NCI-H345 (cell line): ENCODE measurements around the gene CLHC1.
"Not testable (repeated sequence)": the region's sequence is repeated elsewhere in the genome, so short reads cannot be mapped to it uniquely, and the experiment has no call there.

ENCODE experiments used
- DNase-seq: peaks from one replicate; lab custom pipeline; 2025; lab: John Stamatoyannopoulos, UW

CLHC1 gene

DNA sequence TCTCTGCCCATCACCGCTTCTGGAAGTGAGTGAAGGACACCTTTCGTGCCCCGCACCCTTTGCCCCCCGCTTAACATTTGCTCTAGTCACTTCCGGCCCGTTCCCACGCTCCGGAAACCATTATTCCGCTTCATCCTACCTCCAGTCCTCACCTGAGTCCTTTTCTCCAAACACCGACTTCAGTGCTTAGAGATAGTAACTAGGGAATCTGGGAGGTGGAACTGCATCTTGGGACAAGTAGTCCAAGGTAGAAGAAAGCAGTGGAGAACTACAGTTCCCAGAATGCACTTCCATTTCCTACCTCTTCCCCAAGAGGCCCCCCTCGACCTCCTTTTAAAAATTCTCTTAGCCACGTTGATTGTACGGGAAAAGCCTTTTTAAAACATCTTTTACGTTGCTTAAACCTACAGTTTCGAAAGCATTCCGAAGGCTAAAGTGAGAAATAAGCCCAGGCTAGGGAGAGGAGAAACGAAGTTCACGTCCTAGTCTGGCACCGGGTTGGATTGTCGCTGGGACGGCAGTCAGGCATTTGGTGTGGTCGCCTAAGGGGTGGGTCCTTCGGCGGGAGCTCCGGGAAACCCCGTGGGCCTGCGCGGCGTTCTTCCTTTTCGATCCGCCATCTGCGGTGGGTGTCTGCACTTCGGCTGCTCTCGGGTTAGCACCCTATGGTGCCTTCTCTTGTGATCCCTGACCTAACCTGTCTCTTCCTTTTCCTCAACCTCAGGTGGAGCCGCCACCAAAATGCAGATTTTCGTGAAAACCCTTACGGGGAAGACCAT lies at the start of gene CLHC1, which contains the start of gene RPS27A:
TSS of gene CLHC1 (minus strand) at position 210 of the 779 bp plus-strand sequence. CDS start 9,882 bp downstream, outside the sequence.
TSS of gene RPS27A (plus strand) at position 605 of the 779 bp plus-strand sequence. CDS start at position 742, 137 bp downstream.
- peak; percentile 97 for DNase-seq

DNA sequence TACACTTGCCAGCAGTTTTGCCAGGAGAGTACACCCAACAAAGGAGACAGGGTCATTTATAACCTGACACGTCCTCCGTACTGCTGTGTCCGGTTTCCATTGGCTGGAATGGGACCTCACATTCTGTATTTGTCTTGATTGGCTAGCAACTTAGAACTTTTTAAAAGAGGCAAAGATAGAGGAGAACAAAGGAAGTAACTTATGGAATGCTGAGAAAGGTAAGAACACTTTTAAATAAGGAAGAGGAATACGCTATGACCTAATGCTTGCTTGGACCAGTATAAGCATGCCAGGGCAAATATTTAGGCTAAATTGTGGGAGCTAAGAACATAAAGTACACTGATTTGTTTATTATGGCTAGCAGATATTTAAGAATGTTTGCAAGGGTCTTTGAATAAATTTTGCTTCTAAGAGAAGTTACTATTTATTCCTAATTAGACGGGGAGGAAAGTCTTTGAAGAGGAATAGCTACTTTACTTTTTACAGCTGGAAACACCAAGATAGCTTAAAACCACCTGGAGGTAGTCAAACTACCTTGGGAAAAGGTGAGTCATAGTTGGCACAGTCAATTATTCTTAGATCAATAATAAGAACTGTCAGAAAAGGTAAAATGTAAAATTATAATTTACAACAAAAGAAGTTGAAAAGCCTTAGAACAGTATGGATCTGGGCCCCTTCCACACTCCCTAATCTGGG lies 48.9 kb upstream of the CLHC1 start:
- not testable (repeated sequence) for DNase-seq

DNA sequence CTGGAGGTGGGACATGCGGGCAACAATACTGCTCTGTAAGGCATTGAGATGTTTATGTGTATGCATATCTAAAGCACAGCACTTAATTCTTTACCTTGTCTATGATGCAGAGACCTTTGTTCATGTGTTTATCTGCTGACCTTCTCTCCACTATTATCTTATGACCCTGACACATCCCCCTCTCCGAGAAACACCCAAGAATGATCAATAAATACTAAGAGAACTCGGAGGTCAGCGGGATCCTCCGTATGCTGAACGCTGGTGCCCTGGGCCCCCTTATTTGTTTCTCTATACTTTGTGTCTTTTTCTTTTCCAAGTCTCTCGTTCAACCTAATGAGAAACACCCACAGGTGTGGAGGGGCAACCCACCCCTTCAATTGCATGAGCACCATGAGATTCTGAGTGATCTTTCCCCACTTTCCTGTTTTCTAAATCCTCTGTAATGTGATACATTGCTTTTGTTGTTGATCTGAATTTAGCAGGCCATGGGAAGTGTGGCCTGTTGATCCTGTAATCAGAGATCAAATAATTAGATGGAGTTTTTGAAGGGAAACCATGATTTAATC lies 47.8 kb upstream of the CLHC1 start:
- not testable (repeated sequence) for DNase-seq

DNA sequence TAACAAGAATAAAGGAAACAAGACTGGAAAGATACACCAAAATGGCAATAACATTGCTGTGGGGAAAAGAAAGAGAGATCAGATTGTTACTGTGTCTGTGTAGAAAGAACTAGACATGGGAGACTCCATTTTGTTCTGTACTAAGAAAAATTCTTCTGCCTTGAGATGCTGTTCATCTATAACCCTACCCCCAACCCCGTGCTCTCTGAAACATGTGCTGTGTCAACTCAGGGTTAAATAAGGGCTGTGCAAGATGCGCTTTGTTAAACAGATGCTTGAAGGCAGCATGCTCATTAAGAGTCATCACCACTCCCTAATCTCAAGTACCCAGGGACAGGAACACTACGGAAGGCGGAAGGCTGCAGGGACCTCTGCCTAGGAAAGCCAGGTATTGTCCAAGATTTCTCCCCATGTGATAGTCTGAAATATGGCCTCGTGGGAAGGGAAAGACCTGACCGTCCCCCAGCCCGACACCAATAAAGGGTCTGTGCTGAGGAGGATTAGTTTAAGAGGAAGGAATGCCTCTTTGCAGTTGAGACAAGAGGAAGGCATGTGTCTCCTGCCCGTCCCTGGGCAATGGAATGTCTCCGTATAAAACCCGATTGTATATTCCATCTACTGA lies 47.2 kb upstream of the CLHC1 start:
- not testable (repeated sequence) for DNase-seq

DNA sequence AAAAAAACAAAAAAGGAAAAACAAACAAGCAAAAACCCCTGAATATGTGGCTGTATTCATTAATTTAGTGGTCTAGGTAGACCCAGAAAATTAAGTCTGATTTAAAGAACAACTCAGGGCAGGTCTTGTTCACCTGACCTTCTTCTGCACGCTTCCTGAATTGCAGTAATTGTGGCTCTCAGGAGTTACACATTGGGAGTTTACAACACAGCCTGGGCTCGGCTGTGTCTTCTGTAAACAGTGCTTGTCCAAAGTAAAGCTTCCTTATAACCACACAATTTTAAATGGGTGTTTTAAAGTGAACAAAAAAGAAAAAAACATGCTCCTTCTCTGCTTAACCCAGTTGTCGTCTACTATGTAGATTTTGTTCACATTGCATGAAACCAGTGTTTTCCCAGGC lies 45.2 kb upstream of the CLHC1 start:
- DNase-seq = no peak

DNA sequence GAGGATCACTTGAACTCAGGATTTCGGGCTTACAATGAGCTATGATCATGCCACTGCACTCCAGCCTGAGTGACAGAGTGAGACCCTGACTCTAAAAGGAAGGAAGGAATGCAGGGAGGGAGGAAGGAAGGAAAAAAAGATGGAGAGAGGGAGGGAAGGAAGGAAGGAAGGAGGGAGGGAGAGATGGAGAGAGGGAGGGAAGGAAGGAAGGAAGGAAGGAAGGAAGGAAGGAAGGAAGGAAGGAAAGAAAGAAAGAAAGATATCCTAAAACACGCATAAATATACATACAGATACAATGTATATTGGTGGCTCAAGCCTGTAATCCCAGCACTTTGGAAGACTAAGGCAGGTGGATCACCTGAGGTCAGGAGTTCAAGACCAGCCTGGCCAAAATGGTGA lies 42.3 kb upstream of the CLHC1 start:
- not testable (repeated sequence) for DNase-seq

DNA sequence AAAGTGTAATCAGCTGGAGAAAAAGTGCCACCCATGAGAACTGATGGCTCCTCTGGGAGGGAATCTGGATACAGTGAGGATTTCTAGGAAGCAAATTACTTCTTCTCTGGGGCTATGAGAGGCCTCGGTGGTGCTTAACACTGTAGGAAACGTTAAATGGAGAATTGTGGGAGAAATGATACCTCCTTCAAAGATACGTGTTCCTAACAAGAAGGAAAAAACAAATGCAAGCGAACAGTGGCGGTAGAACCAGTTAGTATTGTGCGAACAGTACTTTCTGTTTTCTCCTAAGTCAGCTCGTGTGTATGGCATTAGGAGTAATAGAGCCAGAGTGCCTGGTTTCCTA lies 37.5 kb upstream of the CLHC1 start:
- no peak for DNase-seq

DNA sequence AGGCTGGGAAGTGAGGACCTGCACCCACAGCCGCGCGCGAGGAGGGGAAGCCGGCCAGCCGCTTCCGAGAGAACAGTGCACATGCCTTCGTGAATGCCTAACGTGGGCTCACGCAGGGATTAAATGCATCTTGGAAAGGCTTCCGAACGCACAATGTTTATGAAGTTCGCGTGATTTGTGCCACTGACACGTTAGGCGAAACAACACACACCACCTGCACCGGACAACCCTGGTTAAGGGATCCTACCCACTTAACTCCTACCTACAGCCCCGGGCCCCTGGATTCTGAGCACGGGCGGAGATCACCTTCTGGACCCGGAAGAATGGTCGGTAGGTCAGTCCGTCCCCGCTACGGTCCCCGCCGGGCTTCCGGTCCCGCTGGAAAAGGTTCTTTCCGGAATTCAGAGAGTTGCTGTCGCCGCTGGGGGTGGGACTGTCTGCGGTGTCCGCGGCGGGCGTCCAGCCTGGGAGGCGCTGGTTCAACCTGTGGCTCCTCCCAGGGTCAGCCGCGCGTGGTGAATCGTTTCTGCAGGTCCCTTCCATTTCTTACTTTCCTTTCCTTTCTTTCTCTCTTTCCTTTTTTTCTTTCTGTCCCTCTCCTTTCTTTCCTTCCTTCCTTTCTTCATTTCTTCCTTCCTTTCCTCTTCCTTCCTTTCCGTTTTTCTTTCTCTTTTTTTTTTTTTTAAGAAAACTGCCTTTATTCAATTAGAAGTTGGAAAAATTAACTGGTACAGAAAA lies 37.0 kb upstream of the CLHC1 start, which contains the start of gene MTIF2:
TSS of gene MTIF2 (minus strand) at position 325 of the 738 bp plus-strand sequence. CDS start 5,373 bp downstream, outside the sequence.
- DNase-seq = peak; percentile 94

DNA sequence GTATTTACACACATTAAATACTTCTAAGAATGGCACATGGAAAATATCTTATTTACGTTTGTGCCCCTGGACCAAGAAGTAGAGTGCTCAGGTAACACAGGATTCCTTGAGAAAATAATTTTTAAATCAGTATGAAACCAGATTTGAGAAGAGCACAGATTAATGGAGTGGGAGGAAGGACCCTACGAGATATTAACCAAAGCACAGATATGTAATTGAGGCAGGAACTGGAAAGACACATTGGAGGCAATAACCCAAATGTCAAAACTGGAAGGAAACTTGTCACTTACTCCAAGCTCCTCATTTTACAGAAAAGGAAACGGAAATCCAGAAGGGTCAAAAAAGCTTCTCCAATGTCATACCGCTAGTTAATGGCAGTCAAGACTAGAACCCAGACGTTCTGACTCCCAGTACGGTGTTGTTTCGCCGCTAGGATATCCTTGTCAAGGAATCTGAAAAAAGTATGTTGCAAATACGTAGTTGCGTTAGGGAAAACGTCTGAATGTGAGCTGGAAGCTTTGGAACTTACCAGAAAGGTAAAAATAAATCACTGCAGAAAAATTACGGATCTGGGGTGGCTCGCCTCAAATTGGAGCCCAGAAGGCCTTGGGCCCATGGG lies 36.3 kb upstream of the CLHC1 start:
- DNase-seq = peak; percentile 35

DNA sequence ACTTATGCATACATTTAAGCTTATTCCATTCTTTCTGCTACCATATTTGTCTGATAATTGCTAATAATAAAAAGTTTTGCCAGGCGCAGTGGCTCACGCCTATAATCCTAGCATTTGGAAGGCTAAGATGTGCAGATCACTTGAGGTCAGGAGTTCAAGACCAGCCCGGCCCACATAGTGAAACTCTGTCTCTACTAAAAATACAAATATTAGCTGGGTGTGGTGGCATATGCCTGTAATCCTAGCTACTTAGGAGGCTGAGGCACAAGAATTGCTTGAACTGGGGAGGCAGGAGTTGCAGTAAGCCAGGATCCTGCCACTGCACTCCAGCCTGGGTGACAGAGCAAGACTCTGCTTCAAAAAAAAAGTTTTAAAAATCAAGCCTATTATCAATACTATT lies 27.5 kb upstream of the CLHC1 start:
- not testable (repeated sequence) for DNase-seq

DNA sequence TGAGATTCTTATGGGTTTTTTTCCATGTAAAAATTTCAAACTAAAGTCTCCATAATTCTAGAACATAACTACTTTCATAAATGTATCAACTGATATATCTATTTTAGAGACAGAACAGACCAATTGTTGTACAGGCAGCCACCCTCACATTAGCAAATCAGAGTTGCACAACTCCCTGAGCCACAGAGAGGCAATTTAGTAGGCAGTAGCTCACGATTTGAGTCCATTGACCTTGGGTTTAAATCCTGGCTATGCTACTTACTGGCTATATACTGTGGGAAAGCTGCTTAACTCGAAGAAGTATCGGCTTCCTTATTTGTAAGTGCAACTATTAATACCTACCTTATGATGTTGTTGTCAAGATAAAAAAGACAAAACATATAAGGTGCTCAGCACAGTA lies 20.7 kb upstream of the CLHC1 start:
- DNase-seq = no peak

DNA sequence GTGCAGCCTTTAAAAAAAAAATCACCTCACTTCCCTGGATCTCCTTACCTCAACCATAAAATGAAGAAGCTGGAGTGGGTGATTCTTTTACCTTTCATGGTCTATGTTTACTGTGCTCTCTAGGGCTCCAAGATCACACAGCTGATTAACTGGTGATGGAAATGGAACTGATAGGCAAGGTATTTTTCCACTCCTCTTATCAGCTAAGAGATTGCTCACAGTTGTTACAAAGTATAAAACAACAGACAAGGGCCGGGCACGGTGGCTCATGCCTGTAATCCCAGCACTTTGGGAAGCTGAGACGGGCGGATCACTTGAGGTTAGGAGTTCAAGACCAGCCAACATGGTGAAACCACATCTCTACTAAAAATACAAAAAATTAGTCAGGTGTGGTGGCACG lies 14.9 kb upstream of the CLHC1 start:
- DNase-seq = no peak

DNA sequence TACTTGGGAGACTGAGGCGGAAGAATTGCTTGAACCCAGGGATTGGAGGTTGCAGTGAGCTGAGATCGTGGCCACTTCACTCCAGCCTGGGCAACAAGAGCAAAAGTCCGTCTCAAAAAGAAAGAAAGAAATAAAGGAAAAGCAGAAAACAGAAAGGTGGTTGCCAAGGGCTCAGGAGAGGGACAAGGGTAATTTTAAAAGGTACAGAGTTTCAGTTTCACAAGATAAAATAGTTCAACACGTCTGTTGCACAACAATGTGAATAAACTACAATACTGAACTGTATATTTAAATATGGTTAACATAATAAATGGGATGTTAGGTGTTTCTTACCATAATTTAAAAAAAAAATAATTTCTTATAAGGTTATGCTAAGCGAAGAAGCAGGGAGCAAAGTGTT lies 13.3 kb upstream of the CLHC1 start:
- DNase-seq = no peak

DNA sequence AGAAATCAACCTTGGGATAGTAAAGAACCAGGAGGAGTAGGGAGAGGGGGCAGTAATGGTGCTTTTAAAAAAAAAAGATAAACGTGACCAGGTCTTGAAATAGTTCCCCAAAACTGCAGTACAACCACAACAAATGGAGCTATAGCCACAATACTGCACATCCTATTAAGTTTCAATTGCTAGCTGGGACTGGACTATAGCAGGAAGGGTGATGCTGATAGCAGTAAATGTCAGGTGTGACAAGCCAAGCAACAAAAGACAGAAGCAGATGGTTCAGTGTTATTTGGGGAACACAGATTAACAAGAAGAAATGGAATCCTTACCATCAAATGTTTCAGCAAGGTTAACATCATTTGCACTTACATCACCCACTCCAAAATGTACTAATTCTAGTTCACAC lies 10.5 kb upstream of the CLHC1 start:
- DNase-seq = no peak

DNA sequence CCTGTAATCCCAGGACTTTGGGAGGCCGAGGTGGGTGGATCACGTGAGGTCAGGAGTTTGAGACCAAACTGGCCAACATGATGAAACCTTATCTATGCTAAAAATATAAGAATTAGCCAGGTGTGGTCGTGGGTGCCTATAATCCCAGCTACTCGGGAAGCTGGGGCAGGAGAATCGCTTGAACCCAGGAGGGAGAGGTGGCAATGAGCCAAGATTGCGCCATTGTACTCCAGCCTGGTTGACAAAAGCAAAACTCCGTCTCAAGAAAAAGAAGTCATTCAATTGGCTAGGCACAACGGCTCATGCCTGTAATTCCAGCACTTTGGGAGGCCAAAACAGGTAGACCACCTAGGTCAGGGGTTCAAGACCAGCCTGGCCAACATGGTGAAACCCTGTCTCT lies 9.5 kb upstream of the CLHC1 start:
- not testable (repeated sequence) for DNase-seq

DNA sequence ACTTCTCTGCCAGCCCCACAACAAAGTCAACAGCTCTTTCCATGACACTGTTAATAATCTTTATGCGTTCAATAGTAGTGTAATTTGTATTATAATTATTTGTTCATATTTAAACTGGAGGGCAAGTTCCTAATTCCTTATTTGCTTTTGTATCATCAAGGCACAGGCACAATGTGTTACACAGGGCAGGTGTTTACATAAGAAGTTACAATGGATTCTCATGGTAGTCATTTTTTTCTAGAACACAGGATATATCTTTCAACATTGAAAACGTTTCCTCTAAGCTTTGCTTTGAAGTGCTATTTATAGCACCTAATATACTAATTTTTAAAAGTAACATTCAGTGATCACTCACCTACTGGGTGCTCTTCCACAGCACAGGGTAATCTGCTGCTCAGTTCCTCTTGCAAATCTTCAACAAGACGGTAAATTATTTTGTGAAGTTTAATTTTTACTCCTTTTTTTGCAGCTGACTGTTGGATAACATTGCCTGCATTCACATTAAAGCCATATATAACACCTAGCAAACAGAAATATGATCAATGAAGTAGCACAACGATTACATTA lies 7.6 kb upstream of the CLHC1 start:
- DNase-seq = no peak

DNA sequence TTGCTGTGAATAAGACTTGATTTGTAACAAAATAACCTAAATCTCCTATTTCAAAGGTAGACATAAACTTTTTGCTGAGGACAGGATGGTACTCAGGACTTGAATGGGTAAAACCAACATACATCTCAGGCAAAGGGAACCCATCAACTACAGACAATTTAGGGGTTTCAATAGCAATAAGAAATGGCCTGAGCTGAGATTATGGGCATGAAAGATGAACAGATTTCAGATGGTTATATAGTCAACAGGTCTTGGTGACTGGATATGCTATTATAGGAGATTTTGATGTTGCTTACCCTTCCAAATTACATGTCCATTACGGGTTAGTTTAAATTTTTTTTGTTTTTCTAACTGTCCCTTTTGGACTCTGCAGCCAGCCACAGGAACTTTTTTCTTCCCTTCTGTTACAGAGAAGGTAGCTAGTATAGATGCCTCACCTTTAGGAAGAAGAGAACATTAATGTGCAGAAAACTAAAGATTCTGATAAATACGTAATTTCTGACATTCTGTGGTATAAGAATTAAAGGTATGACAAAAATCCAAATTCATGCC lies 5.0 kb upstream of the CLHC1 start:
- no peak for DNase-seq

DNA sequence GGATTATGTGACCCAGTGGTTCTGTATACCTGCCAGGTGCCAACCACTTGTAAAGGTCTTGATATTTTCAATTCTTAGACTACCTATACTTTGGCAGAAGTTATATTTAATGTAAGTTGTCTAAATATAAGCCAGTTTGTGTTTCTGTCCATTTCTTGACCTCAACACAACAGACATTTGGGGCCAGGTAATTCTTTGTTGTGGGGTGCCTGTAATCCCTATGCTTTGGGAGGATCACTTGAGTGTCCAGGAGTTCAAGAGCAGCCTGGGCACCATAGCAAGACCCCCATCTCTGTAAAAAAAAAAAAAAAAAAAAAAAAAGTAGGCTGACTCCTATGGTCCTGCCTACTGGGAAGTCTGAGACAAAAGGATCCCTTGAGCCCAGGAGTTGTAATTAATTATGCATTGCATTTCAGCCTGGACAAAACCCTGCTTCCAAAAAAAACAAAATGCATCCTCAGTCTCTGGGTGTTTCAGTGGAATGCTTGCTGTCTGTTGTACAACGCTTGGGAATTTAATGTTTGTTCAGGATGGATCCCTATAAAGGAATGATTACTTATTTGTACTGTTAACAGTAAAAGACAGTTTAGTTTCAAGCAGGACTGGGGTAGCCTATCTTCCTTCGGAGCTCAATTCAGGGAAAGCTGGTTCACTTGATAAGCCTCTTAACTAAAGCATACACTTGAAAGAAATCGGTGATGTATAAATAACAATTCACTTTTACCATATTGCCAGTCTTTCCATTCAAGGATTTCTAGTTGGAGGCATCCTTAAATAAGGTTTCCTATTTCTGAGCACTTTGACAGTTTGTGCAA lies 3.8 kb upstream of the CLHC1 start:
- DNase-seq = no peak

DNA sequence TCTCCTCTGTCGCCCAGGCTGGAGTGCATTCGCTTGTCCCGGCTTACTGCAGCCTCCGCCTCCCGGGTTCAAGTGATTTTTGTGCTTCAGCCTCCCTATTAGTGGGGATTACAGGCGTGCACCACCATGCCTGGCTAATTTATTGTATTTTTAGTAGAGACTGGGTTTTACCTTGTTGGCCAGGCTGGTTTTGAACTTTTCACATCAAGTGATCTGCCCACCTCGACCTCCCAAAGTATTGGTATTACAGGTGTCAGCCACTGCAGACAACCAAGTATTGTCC lies 1.5 kb upstream of the CLHC1 start:
- no peak for DNase-seq
